Thymus (tissue), 11 donors: ENCODE measurements around the gene LTBP1. TPM values are rescaled to one million over a fixed set of nuclear protein-coding genes. Genes with fewer than 3 reads are reported as not detected.

Source experiments
- DNase-seq, 9 donors: peaks; one replicate each; pipeline ENCODE4 v3.0.0-alpha.2; 2013; ENCODE audit warnings: low spot score in 9 of 9, low read depth in 6 of 9, missing footprints in 1 of 9
- H3K27ac ChIP-seq, 2 donors: one replicate each; pipeline ENCODE4 v1.5.1; 2013; ENCODE audit warnings: control low read depth in 1 of 2, low read depth in 1 of 2, low read length in 1 of 2, mild to moderate bottlenecking in 1 of 2, moderate library complexity in 1 of 2
- H3K27me3 ChIP-seq, 2 donors: one replicate each; pipeline ENCODE4 v1.5.1; 2013; ENCODE audit warnings: low read length in 1 of 2; ENCODE audit not compliant: control insufficient read depth in 2 of 2, insufficient read depth in 1 of 2
- H3K36me3 ChIP-seq, 2 donors: one replicate each; pipeline ENCODE4 v1.5.1; 2013; ENCODE audit warnings: low read length in 1 of 2, mild to moderate bottlenecking in 1 of 2, moderate library complexity in 1 of 2; ENCODE audit not compliant: control insufficient read depth in 2 of 2, insufficient read depth in 2 of 2
- H3K4me1 ChIP-seq, 2 donors: one replicate each; pipeline ENCODE4 v1.5.1; 2013; ENCODE audit warnings: low read length in 2 of 2; ENCODE audit not compliant: control insufficient read depth in 2 of 2, insufficient read depth in 2 of 2
- H3K4me3 ChIP-seq, 2 donors: one replicate each; pipeline ENCODE4 v1.5.1; 2013; ENCODE audit warnings: low read length in 2 of 2, control low read depth in 1 of 2, mild to moderate bottlenecking in 1 of 2
- H3K9me3 ChIP-seq, 2 donors: one replicate each; pipeline ENCODE4 v1.5.1; 2013; ENCODE audit warnings: low read length in 1 of 2, mild to moderate bottlenecking in 1 of 2; ENCODE audit not compliant: control insufficient read depth in 2 of 2, insufficient read depth in 1 of 2
- WGBS: extraction: QIAGEN DNeasy Blood & Tissue Kit; methylation state at CpG from one replicate; pipeline ENCODE4 v1.1.7; 2013; 5-methylcytosine and 5-hydroxymethylcytosine counted together
- polyA plus RNA-seq: library from polyadenylated mRNA; stranded (reverse); fragments of 200-250 nt; gene quantifications from one replicate; pipeline ENCODE4 v1.2.3, GENCODE V29; 2013
- total RNA-seq: library from RNA; stranded (reverse); fragments of 120-200 nt; gene quantifications from one replicate; pipeline ENCODE4 v1.2.4, GENCODE V29; 2013
- donor health status: healthy.

The LTBP1 gene
- total and polyA plus RNA-seq, 2 donors = 13.3 to 17.7 TPM

DNA sequence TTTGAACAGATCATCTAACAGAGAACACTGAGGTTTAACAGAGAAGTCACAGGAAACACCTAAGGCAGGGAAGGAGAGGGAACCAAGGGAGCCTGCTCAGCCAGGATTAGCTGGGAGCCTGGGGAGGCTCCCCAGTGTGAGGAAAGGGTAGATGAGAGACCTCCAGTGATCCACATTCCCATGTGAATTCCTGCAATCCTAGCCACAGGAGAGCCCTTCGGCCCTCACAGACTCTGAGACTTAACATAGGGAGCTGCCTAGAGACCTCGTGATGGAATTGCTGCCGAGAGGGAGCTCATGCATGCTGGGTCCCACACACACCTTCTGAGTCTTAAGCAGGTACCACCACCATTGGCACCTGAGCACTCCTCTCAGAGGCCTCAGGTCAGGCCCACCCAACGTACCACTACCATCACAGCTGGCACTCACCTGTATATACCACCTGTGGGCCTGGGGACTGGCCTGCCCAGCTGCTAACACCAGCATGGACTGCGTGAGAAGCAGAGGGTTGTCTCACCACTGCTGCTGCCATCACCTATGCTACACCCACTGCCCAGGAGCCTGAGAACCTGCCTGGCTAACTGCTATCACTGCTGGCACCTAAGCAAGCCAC is 303.8 kb downstream of the LTBP1 start:
- DNase-seq = no peak
- Histone ChIP-seq H3K27me3 (no peaks in the 10 kb centered on the region), H3K36me3 (no peaks in the 10 kb centered on the region), H3K4me3 (no peak overlapping the region), H3K27ac (no peak overlapping the region), H3K9me3 (no peaks in the 10 kb centered on the region), H3K4me1 (no peaks in the 10 kb centered on the region)
- WGBS = 98% methylated on average over 5 of the region's 5 CpGs

DNA sequence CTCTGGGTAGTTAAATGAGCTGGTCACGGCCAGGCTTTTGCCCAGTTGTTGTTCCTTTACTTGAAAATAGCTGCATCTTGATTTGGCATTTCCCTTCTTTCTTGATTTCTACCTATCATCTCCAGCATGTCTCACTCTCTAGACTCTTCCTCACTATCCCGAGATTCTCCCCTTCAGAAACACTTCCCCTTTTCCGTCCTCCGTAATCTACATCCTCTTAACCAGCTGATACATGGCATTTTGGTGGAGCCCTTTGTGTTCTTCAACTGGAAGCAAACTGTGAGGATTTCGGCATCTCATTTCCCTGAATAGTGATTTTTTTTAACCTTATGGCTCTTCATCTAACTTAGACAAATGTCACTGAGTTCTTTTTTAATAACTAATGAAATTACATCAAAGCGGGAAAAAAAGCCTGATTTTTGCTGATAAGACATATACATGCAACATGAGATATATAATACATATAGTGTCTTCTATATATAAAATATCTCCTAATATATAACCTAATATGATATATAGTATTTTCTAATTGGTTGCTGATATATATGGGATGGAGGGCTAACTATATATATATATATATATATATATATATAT is 309.5 kb downstream of the LTBP1 start:
- no peak overlapping the region for H3K27ac ChIP-seq
- no peaks in the 10 kb centered on the region for H3K9me3 ChIP-seq
- H3K36me3 ChIP-seq = no peaks in the 10 kb centered on the region
- 85% methylated on average over 6 of the region's 6 CpGs for WGBS
- H3K4me1 ChIP-seq = no peaks in the 10 kb centered on the region
- no peak overlapping the region for H3K4me3 ChIP-seq
- no peak for DNase-seq
- H3K27me3 ChIP-seq = no peaks in the 10 kb centered on the region

DNA sequence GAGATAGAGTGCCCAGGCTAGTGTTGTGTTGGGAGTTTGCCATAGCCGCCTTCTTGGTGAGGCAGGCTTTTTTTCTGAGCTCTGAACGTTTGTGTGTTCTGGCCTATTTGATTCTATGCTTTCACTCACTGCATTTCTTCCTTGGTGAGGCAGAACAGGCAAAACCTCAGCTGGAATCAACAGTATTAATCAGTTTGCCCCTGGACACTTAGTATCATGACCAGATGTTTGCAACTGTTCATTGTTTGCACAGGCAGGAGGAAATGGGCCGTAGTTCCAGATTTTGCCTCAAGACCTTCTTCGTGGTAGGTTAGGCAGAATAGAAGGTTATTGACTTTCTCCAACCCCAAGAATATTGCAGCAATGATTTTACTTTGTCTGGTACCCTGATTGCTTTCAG is 311.6 kb downstream of the LTBP1 start:
- Histone ChIP-seq H3K4me1 (no peaks in the 10 kb centered on the region), H3K36me3 (no peaks in the 10 kb centered on the region), H3K27ac (no peak overlapping the region), H3K9me3 (no peaks in the 10 kb centered on the region), H3K4me3 (no peak overlapping the region), H3K27me3 (no peaks in the 10 kb centered on the region)
- DNase-seq = no peak
- 94% methylated on average over 4 of the region's 4 CpGs for WGBS

DNA sequence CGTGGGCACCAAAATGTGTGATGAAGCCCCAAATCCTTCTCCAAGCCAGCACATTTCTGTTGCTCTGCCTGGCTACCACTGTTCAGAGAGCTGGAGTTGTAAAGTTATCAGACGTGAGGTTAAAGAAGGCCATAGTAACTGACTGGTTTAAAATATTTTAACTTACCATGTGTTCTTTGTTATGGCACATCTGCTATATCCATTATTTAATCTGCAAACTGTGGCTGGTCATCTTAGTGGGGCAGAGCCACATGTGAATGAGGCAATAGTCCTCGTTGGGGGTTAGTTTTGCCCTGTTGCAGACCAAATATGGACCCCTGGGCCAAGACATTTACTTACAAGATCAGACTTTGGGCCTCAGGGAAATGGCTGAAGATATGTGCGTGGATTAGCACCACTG is 315.3 kb downstream of the LTBP1 start:
- H3K9me3 ChIP-seq = peaks cover 1 to 13% of the 10 kb centered on the region in 2 donors
- no peaks in the 10 kb centered on the region for H3K27me3 ChIP-seq
- 96% methylated on average over 4 of the region's 4 CpGs for WGBS
- DNase-seq = no peak
- no peak overlapping the region for H3K27ac ChIP-seq
- H3K36me3 ChIP-seq = no peaks in the 10 kb centered on the region
- H3K4me1 ChIP-seq = no peaks in the 10 kb centered on the region
- H3K4me3 ChIP-seq = no peak overlapping the region

DNA sequence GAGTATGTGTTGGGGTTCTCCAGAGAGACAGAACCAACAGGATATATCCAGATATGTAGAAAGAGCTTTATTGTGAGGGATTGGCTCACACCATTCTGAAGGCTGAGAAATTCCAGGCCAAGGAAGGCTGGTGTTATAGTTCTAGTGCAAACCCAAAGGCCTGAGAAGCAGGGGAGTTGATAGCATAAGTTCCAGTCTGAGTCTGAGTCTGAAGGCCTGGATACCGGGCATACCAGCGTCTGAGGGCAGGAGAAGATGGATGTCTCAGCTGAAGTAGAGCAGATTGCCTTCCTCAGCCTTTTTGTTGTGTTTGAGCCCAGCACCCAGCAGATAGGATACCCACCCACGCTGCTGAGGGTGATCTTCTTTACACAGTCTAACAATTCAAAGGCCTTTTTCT is 318.0 kb downstream of the LTBP1 start:
- H3K36me3 ChIP-seq = no peaks in the 10 kb centered on the region
- no peak overlapping the region for H3K27ac ChIP-seq
- H3K9me3 ChIP-seq = peaks cover 1 to 15% of the 10 kb centered on the region in 2 donors
- no peak for DNase-seq
- WGBS = 98% methylated on average over 3 of the region's 3 CpGs
- no peak overlapping the region for H3K4me3 ChIP-seq
- no peaks in the 10 kb centered on the region for H3K27me3 ChIP-seq
- no peaks in the 10 kb centered on the region for H3K4me1 ChIP-seq

DNA sequence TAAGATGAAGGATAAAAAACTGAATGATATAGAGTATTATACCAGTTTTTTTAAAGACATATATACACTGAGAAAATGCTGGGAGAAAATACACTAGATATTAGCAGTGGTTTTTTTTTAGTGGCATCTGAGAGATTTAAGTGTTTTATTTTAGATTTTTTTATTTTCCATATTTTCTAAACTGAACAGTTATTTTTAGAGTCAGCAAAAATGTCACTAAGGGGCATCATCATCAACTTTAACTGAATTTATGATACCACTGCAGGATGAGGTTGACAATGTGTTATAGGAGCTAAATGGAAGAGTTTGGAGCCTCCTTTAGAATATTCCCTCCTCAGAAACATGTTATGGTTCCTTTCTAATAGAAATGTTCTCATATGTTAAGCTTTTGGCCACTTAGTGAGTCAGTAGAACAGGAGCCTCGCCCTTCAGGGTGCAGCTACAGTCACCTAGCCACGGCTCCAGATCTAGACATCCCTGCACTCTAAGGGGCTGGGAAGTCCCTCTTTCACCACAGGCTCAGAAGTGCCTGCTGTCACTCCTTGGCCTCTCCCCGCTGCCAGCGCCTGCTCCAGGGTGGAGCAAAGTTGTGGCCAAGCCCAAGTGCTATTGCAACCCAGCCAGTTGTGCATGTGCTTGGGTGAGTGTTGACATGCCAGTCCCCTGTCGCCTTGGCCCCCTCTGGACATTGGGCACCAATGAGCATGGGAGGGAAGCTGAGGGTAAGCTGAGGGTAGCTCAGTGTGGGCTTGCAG is 319.0 kb downstream of the LTBP1 start:
- 96% methylated on average over 5 of the region's 5 CpGs for WGBS
- Histone ChIP-seq H3K36me3 (no peaks in the 10 kb centered on the region), H3K27me3 (no peaks in the 10 kb centered on the region), H3K4me3 (no peak overlapping the region), H3K9me3 (peaks cover 1 to 15% of the 10 kb centered on the region in 2 donors), H3K27ac (no peak overlapping the region), H3K4me1 (no peaks in the 10 kb centered on the region)
- DNase-seq = no peak

DNA sequence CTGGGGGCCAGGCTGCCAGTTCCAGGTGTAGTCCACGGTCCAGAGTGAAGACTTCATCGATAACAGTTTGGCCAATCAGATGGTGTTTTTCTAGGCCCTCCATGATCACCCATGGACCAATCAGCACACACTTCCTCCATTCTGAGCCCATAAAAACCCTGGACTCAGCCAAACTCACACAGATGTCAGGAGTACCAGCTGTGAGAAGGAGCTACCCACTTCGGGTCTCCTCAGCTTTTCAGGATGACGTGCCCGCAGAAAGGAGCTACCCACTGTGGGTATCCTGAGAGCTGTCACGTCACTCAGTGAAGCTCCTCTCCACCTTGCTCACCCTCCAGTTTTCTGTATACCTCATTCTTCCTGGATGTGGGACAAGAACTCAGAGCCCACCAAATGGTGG is 319.7 kb downstream of the LTBP1 start:
- Histone ChIP-seq H3K4me3 (no peak overlapping the region), H3K9me3 (peaks cover 1 to 15% of the 10 kb centered on the region in 2 donors), H3K27ac (no peak overlapping the region), H3K27me3 (no peaks in the 10 kb centered on the region), H3K4me1 (no peaks in the 10 kb centered on the region), H3K36me3 (no peaks in the 10 kb centered on the region)
- 99% methylated on average over 6 of the region's 6 CpGs for WGBS
- no peak for DNase-seq

DNA sequence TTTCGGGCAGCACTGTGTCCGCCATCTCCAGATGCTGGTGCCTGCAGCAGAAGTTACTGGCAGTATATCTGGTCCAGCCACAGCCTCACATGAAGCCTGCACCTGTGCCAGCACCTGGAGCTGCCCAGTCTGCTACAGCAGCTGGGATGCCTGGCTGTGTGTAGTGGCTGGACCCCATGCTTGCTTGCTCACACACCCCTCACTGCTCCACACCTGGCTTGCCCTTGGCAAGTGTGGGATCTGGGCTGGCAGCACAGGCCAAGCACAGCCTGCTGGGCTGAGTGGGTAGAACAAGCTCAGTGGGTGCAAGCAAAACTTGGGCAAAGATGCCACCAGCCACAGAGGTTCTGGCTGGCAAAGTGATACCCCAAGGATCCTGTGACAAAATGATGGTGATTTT is 320.3 kb downstream of the LTBP1 start:
- no peaks in the 10 kb centered on the region for H3K36me3 ChIP-seq
- H3K27me3 ChIP-seq = no peaks in the 10 kb centered on the region
- DNase-seq = no peak
- no peaks in the 10 kb centered on the region for H3K4me1 ChIP-seq
- no peak overlapping the region for H3K27ac ChIP-seq
- H3K4me3 ChIP-seq = no peak overlapping the region
- WGBS = 99% methylated on average over 2 of the region's 2 CpGs
- H3K9me3 ChIP-seq = peaks cover 1 to 15% of the 10 kb centered on the region in 2 donors

DNA sequence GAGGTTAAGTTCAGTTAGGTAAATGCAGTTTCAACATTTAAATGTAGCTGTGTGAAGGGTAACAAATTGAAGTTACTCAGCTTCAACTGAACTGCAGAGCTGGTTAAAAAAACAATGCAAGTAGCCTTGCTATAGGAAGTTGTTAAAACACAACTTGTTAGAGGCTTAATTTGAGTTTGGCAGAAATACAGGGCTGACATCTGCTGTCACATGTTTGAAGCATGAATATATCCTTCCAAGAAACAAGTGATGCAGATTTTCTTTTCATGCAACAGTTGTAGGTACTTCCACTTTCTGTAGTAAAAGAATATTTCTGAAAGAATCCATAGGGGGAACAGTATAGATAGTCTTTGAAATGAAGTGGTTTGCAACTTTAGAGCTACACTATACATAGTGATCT is 321.0 kb downstream of the LTBP1 start:
- Histone ChIP-seq H3K9me3 (peaks cover 1 to 15% of the 10 kb centered on the region in 2 donors), H3K27ac (no peak overlapping the region), H3K4me1 (no peaks in the 10 kb centered on the region), H3K27me3 (no peaks in the 10 kb centered on the region), H3K36me3 (no peaks in the 10 kb centered on the region), H3K4me3 (no peak overlapping the region)
- DNase-seq = no peak
